HG03103 (cell line): Measurements from ENCODE around the gene ITGB2.

ENCODE experiments used
- ATAC-seq: cut with Tn5 transposase; IDR thresholded peaks from one replicate; pipeline ENCODE4 v1.9.1; 2021; ENCODE audit warnings: low read depth; ENCODE audit not compliant: unreplicated experiment

ITGB2 gene

DNA sequence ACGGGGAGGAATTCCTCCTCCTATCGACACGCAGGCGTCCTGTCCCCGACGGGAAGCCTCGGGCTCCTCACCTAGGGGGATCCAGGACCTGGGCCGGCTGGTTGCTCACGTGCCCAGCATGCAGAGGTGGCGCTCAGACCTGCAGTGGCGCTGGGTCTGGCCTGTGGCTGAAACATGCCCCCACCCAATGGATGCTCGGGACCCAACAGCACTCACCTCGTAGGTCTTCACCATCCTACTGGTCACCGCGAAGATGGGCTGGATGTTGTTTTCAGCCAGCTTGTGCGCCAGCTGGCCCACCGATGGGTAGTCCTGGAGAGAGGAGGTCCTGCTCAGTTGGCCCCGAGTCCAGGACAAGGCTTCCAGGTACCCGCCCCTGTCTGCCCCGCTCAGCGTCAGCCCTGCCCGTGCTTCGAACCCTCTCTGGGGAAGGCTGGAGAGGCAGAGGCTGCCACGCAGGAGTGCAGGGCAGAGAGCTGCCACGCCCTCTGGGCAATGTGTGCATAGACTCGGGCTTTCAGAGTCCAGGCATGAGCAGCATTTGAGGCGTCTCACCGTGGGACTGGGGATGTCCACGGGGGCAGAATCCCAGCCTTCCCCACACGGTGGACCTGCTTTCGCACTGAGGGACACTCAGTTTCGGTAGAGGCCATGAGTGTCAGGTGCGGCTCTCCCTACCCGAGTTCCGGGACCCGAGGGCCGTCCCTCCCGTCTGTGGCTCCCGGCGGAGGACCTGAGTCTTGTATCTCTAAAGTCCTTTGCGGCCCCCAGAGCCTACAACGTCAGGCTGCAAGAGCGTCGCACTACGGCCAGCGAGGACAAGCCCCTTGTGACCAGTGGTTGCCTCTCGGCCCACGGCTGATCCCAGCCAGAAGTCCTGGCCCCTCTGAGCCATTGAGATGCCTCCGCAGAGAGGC, 21.6 kb downstream of the ITGB2 start:
- ATAC-seq: no peak

DNA sequence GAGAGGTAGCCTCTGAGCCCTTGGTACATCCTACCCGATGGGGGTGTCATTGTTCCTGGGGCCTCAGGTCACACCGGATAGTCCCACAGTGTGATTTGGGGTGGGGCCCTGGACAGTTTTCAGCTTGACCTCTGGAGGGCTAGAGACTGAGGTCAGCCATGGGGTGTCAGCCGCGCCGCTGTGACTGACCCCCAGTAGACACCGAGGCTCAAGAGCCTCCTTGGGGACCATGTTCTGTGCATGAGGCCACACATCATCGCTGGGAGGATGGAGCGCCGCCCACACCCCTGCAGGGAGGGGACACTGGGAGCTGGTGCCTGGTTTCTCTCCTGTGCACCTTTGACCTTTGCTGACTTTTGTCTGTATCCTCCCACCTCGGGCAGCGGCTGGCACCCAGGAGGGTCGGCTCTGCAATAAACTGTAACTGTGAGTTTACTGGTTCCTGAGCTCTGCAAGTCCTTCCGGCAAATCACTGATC, 22.6 kb downstream of the ITGB2 start:
- ATAC-seq: no peak

DNA sequence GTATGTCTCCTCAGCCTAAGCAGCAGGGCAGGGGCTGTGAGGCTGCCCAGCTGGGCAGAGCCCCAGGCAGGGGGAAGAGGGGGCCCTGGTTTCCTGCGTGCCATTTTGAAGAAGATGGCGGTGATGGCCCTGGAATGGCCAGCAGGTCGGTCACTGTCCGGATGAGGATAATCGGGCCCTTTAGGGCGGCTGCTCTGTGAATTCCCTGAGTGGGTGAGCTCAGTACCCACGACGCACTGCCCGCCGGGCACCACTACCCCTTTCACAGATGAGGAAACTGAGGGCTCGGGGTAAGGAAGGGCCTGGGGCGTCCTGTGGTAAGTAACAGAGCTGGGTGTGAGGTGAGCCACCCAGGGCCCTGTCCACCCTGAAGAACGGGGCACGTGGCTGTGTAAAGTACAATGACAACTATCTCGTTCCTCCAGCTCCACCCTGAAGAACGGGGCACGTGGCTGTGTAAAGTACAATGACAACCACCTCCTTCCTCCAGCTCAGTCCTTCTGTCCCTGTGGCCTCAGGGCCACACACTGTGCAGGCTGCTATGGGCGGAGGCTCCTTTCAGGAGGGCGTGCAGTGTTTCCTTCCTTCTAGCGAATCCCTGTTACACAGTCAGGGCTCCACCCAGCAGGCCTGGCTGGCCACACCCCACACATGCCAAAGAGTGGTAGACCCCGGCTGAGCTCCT, 23.2 kb downstream of the ITGB2 start:
- no peak for ATAC-seq

DNA sequence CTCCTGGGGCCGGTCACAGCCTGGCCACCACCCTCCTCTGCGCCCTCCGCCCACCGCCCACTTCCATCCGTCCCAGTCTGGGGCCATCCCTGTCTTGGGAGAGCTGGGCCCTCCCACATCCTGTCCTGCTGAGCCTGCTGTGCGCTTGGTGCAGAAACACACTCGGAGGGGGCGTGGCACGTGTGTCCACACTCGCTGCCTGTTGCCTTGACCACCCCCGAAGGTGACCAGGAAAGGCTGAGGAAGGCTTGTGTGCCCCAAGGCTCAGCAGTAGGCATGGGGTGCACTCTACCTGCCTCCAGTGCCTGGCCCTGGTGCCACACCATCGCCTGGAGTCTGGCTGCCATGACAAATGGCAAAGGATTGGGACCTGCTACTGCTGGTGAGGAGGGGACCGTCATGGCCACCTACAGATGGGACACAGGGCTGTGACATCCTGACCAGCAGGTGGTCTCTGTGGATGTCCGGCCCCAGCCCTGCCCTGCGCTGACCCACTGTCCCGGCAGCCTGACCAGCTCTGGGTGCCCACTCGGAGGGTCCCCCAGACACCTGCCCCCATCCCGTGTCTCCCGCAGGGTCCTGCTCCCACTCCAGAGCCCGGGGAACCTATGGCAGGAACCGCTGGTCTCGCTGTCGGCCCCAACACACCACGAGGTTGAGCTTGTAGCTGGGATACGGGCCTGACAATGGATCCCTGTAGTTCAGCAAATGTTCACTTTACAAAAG, 24.0 kb downstream of the ITGB2 start:
- ATAC-seq: no peak

DNA sequence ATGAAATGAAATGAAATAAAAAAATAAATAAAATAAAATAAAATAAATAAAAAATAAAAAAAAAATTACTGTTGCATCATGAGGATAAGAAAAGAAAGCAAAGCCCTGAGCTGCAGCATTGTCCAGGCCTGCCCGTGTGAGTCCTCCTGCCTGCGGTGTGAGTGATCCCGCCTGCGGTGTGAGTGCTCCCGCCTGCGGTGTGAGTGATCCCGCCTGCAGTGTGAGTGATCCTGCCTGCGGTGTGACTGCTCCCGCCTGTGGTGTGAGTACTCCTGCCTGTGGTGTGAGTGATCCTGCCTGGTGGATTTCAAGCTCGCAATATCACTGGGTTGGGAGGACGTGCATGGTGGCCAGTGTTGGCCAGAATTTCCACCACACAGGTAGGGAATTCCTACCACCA, 24.8 kb downstream of the ITGB2 start:
- ATAC-seq: no peak

DNA sequence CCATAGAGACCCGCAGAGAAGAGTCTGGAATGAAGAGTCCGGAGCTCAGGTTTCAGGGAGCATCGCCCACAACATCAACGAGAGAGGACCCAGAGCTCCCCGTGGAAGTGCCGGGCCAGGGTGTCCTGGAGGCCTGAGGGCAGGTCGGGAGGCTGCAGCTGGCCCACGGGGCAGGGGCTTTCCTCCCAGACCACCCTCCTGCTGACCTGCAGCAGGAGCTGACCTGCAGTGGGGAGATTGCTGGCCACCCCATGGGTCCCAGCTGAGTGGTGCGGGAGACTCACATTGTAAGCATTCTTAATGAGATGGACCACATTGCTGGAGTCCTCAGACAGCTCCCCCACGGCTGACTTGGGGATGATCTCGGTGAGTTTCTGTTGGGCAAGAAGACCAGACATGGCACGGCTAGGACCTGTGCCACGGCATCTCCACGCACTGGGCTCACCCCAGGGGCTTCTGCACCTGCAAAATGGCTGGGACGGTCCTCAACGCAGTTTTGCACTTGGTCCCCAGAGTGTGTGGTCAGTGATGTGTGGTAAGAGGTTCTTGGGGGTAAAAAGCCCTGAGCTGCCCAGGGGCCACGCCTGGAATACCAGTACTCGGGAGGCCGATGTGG, 25.9 kb downstream of the ITGB2 start:
- ATAC-seq: no peak

DNA sequence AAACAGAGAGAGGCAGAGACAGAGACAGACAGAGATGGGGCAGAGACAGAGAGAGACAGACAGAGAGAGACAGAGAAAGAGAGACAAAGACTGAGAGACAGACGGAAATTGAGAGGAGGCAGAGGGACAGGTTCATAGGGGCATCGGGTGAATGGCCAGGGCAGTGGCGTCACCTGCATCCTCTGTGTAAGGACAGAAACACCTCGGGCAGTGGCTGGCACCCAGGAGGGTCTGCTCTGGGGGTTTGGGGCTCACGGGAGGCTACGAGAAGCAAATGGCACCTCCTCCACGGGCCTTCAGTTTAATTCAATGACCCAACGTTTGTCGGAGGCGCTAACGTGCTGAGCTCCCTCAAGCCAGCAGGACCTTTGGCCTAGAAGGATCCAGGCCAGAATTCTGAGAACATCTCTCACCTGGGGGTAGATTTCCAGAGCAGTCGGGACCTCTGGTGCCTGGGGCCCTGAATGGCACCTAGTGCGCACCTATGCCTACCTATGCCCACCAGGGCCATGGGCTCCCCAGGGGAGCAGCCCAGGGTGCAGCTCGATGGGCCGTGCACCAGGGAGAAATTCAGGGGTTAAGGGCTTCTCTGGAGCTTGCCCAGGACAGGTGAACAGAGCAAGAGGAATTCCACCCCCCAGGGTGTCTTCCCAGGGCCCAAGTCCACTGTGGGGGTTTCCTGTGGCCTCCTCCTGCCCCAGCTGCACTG, 26.6 kb downstream of the ITGB2 start:
- no peak for ATAC-seq

DNA sequence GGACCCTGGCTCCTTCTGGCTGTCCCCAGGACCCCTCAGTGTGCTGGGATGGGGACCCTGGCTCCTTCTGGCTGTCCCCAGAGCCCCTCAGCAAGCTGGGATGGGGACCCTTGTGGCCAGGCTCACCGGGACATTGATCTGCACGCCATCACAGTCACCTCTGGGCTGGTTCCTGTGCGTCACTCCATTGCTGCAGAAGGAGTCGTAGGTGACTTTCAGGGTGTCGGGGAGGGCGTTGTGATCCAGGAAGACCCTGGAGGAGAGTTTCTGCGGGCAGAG, 27.5 kb downstream of the ITGB2 start:
- no peak for ATAC-seq

DNA sequence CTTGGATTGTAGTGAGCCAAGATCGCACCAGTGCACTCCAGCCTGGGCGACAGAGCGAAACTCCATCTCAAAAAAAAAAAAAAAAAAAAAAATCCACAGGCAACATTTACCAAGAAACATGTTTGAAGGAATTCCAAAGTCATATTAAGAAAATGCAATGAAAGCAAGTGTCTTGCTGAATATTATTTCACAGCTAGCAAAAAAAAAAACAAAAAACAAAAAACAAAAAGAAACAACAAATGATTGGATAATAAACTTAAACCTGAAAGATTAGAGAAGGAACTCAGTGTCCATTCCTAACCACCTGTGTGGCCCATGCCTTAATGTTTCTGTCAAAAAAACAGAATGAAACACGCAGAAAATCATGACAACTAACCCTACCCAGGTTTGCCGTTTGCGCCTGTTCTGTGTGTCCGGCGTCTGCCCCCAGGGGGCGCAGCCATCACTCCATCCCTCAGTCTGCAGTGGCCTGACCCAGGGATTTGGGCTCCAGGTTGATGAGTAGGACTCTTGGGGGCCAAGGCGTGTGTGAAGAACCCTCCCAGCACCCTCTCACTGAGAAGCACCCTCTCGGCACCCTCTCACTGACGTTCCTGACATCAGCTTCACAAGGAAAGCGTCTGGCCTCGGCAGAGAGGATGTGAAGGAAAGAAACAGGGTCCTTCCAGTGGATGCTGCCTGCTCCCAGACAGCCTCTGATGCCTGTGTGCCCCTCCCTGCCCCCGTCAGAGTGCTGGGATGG, 28.0 kb downstream of the ITGB2 start:
- no peak for ATAC-seq

DNA sequence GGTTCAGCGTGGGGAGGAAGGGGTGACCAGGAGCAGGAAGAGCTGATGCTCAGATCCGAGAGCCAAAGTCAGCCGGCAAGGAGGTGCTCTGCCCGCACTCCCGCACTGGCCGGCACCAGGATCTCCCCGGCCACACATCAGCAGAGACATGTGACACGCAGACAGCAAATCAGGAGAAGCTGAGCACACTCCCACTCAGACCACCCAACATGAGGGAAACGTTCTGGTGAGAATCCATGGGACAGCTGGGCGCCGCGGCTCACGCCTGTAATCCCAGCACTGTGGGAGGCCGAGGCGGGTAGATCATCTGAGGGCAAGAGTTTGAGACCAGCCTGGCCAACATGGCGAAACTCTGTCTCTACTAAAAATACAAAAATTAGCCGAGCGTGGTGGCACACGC, 28.6 kb downstream of the ITGB2 start:
- ATAC-seq: no peak

DNA sequence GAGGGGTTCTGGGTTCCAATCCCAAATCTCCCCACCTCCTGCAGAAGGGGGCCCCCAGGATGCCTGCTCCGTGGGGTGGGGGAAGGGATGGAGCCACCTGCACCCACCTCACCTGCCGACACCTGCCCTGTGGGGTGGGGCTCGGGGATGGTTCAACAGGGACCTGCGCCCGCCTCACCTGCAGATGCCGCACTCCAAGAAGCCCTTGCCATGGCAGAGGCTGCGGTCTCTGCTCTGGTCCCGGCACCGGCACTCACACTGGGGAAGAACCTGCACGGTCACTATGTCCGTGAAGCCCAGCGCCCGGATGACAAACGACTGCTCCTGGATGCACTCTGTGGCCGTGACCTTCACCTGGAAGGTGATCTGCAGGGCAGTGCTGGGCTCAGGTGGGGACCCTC, 29.1 kb downstream of the ITGB2 start:
- ATAC-seq: no peak

DNA sequence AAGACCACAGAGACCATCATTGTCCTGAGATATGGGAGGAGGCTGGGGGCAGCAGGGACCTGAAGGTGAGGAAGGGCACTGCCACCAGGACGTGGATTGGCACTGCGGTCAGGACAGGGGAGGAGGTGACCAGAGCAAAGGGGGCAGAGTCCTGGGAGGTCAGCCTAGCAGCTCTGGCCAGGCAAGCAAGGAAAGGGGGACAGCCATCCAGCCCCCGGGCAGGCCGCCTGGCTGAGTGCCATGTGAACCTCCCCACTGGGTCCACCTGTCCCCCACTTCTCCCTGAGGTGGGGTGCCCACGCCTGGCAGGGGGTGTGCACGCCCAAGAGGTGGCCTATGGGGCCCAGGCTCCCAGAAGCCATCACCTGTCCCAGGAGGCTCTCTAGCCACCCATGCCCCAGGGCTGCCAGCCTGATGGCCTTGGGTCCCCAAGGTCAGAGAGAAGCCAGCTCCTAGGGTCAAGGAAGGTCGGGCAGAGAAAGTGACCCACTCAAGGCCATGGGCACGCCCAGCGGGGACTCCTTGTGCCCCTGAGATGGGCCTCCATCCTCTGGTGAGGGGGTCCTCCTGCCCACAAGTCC, 29.6 kb downstream of the ITGB2 start:
- ATAC-seq: no peak

DNA sequence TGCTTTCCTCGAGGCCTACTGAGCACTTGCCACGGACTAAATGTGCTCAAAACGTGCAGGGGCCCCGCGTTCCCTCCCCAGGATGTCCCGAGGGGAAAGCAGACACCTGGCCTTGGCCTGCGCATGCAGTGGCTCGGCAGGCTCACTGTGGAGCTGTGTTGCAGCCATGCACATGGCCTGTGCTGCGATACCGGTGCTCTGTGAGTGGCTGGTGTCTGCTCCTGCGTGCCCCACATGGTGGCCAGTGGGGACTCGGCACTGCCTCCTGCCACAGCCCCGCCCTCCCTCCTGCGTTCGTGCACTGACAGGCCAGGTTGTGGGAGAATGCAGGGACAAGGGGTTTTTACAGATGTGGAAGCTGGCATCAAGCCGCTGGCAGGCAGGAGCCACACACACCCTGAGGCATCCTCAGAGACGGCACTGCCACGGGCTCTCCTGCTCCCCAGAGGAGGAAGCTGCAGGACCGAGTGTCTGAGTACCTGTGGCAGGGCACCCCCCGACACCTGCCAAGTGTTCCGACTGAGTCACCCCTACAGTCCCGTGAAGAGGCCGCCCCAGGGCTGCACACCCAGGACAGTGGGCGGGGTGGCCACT, 30.3 kb downstream of the ITGB2 start:
- no peak for ATAC-seq

DNA sequence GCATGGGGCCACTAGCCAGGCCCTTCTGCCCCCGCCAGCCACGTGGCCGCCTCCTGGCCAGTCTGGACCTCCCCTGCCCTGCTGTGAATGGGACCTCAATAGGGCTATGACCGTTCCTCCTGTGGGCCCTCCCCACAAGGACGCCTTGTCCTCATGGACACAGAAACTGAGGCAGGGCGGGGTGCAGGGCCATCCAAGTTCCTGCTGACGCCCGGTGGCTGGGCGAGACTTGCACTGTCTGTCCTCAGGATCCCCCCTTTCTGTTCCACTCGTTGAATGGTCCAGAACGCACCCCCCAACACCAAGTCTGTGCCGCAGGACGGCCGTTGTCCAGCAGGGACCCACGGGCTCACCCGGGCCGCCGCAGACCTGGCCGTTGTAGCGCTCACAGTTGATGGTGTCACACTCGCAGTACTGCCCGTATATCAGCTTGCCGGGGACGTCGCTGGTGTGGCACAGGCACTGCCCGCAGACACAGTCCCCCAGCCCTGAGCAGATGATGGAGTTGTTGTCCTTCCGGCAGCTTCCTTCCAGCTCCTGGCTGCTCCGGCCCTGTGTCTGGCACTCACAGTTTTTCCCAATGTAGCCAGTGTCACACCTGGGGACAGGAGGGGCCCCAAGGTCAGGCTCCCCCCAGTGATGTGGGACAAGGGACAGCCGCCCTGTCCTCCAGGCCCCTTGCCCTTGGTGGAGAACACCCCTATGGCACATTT, 30.9 kb downstream of the ITGB2 start:
- ATAC-seq: no peak

DNA sequence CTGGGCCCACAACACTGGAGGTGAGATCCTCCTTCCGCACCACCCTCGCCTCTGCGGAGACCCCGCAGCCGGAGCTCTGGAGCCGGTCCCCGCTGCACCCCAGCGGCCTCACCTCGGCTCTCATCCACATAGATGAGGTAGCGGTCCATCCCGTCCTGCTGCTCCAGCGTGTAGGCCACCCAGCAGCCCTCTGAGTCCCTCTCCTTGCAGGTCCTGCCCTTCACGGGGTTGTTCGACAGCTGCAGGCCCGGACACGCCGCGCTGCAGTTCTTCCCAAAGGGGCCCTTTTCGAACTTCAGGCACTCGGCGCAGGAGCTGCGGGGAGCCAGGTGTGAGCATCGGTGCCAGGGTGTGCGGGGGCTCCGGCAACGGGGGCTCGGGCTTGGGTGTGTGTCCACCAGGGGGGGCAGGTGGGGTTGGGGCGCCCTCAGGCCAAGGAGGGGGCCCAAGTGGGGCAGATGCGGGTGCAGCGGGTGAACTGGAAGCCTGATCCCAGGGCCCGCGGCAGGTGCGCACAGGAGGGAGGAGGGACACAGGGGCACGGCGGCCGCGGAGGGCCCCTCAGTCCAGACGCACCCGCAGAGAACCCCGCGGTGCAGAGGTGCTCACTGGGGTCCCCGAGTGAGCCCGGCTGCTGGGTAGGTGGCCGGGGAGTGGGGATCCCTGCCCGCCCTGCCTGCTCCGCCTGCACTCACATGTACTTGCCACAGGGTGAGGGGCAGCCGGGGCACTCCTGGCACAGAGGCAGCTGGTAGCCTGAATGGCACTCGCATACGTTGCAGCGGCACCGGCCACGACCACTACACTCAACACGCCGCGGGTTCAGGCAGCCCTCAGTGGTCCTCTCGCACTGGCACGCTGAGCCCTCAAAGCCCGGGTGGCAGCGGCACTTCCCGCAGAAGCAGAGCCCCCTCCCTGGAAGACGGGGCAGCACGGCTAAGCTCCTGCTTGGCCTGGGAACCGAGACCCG, 31.8 kb downstream of the ITGB2 start:
- no peak for ATAC-seq

DNA sequence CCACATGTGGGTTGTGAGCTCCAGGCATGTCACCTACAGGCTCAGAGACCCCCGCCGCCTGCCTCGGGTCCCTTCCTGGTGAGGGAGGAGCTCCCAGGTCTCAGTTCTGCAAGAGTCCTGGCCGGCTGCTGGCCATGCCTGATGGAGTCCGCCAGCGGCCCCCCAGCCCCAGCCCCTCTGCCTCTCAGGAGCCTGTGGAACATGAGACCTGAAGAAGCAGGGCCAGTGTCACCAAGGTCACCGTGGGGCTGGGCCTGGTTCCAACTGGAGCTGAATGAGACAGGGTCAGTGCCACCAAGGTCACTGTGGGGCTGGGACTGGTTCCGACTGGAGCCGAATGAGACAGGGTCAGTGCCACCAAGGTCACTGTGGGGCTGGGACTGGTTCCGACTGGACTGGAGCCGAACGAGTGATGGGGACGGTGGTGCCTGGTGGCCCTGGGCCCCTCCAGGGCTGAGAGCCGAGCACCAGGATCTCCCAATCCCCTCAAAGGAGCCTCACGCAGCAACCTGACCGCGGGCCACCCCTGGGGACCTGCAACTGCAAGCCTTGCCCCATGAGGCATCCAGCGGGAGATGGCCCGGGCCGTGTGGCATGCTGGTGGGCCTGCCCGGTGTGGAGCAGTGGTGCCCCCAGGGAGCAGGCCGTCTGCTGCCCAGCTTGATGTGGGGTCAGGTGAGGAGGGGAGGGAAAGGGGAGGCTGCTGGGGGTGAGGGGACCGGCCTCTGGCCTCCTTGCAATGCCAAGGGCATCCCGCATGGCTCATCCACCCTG, 32.7 kb downstream of the ITGB2 start:
- no peak for ATAC-seq
